Measurements from ENCODE around the gene WWOX.

GRCh38 chr16:78286065-78286464 lies 186.6 kb downstream of the WWOX start:
- TF ChIP-seq POLR2AphosphoS5 (IDR thresholded peaks at IDR 0.05; ENCODE audit: borderline replicate concordance, low read depth, low read length) (no peak), FOXP2 (optimal IDR thresholded peaks at IDR 0.05; ENCODE audit: control extremely low read depth, extremely low read length, insufficient read depth) (no peak)

Measured in SK-N-MC (cell line).